Breast epithelium (tissue), 4 donors: ENCODE measurements around the gene MSANTD3. TPM values are rescaled to one million over a fixed set of nuclear protein-coding genes. Genes with fewer than 3 reads are reported as not detected.

Experiments
- DNase-seq, 2 donors: peaks; one replicate each; pipeline ENCODE4 v3.0.0-alpha.2; 2019; ENCODE audit warnings: low spot score in 2 of 2
- H3K27ac ChIP-seq, 2 donors: fragments of 200-600 bp; sonication (generic) in 1 of 2; one replicate each; pipeline ENCODE4 v1.5.1; 2016 to 2019; ENCODE audit warnings: mild to moderate bottlenecking in 1 of 2
- H3K27me3 ChIP-seq, 2 donors: fragments of 200-600 bp; sonication (generic) in 1 of 2; one replicate each; pipeline versions ENCODE4 v1.5.1 to v1.6.0; 2017 to 2019; ENCODE audit warnings: control low read depth in 1 of 2, mild to moderate bottlenecking in 1 of 2
- H3K36me3 ChIP-seq: fragments of 200-600 bp; one replicate; pipeline ENCODE4 v1.5.1; 2019
- H3K4me1 ChIP-seq, 2 donors: fragments of 200-600 bp; sonication (generic); one replicate each; pipeline ENCODE4 v1.5.1; 2016 to 2019; ENCODE audit warnings: control low read depth in 1 of 2
- H3K4me3 ChIP-seq, 3 donors: fragments of 200-600 bp; sonication (generic); 1 replicate in 2 of 3; 2 replicates in 1 of 3; pipeline ENCODE4 v1.5.1; 2016 to 2019; ENCODE audit warnings: mild to moderate bottlenecking in 3 of 3, moderate library complexity in 2 of 3
- H3K9me3 ChIP-seq, 2 donors: fragments of 200-600 bp; sonication (generic) in 1 of 2; one replicate each; pipeline ENCODE4 v1.5.1; 2016 to 2019; ENCODE audit warnings: control low read depth in 1 of 2
- POLR2A ChIP-seq: fragments of 450-650 bp; IDR thresholded peaks from one replicate; pipeline ENCODE4 v1.6.1; 2016; ENCODE audit warnings: antibody characterized with exemption, mild to moderate bottlenecking, moderate library complexity
- POLR2AphosphoS5 ChIP-seq, 3 donors: sonication (generic); formaldehyde crosslinking; IDR thresholded peaks; one replicate each; pipeline ENCODE4 v1.6.1; 2017; ENCODE audit warnings: antibody characterized with exemption in 3 of 3
- intact Hi-C: fragments of 100-400 bp; cut with DNase I; formaldehyde crosslinking; loops from one replicate; pipeline ENCODE4 v1.15.1; 2023; ENCODE audit warnings: low total_unique reads
- total RNA-seq, 3 donors: library from RNA; depleted of rRNA; stranded (reverse); fragments of >200 nt; gene quantifications; one replicate each; pipeline ENCODE4 v1.1.0, GENCODE V29; 2016
- TF ChIP-seq, protein P1 (sequence below), 3 donors: fragments of 450-650 bp; IDR thresholded peaks; one replicate each; pipeline ENCODE4 v1.5.1; 2016 to 2017; ENCODE audit warnings: antibody characterized with exemption in 3 of 3, mild to moderate bottlenecking in 3 of 3, moderate library complexity in 3 of 3

MSANTD3 gene
- total RNA-seq, 3 donors from 2014 or later, result 13.0 to 23.9 (median 18.0) TPM

DNA sequence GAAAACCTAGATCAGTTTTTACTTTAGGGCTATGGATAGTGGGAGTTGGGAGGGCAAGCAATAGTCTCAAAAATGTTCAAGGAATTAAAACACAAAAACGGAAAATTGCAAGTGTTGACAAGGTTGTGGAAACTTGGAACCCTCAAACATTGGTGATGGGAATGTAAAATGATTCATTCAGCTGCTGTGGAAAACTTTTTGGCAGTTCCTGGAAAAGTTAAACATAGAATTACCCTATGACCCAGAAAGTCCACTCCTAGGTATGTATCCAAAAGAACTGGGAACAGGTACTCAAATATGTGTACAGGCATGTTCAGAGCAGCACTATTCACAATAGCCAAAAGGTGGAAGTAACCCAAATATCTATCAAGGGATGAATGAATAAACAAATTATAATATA is 1.2 kb upstream of the MSANTD3 start:
- TF ChIP-seq, protein P1, sequence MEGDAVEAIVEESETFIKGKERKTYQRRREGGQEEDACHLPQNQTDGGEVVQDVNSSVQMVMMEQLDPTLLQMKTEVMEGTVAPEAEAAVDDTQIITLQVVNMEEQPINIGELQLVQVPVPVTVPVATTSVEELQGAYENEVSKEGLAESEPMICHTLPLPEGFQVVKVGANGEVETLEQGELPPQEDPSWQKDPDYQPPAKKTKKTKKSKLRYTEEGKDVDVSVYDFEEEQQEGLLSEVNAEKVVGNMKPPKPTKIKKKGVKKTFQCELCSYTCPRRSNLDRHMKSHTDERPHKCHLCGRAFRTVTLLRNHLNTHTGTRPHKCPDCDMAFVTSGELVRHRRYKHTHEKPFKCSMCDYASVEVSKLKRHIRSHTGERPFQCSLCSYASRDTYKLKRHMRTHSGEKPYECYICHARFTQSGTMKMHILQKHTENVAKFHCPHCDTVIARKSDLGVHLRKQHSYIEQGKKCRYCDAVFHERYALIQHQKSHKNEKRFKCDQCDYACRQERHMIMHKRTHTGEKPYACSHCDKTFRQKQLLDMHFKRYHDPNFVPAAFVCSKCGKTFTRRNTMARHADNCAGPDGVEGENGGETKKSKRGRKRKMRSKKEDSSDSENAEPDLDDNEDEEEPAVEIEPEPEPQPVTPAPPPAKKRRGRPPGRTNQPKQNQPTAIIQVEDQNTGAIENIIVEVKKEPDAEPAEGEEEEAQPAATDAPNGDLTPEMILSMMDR (IDR thresholded peaks at IDR 0.05), result no peak
- TF ChIP-seq POLR2A, result no peak
- no peak for TF ChIP-seq POLR2AphosphoS5 (IDR thresholded peaks at IDR 0.05)
- H3K9me3 ChIP-seq, result no peaks in the 10 kb centered on the region
- H3K36me3 ChIP-seq, result no peaks in the 10 kb centered on the region
- no peak for DNase-seq
- H3K4me3 ChIP-seq, result no peak overlapping the region
- no peaks in the 10 kb centered on the region for H3K27me3 ChIP-seq
- peak overlapping the region; percentile 85 to 96 for H3K27ac ChIP-seq
- intact Hi-C loops, result no loop called here
- no peaks in the 10 kb centered on the region for H3K4me1 ChIP-seq

DNA sequence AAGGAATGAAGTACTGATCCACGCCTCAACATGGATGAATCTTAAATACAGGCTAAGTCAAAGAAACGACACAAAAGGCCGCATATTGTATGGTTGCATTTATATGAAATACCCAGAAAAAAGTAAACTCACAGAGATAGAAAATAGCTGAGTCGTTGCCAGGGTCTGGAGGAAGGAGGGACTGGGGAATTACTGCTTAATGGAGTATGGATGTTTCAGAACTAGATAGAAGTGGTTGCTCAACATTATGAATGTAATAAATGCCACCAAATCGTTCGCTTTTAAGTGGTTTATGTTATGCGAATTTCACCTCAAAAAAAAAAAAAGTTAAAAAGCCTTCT is 784 bp upstream of the MSANTD3 start:
- TF ChIP-seq, protein P1 (IDR thresholded peaks at IDR 0.05), result no peak
- no peak for TF ChIP-seq POLR2A
- TF ChIP-seq POLR2AphosphoS5 (IDR thresholded peaks at IDR 0.05), result no peak
- no peak for DNase-seq
- intact Hi-C loops, result no loop called here
- Histone ChIP-seq H3K36me3 (no peaks in the 10 kb centered on the region), H3K9me3 (no peaks in the 10 kb centered on the region), H3K27me3 (no peaks in the 10 kb centered on the region), H3K27ac (peak overlapping the region; percentile 85 to 96), H3K4me3 (peak overlapping the region; percentile 57 to 97 (median 76)), H3K4me1 (no peaks in the 10 kb centered on the region)

DNA sequence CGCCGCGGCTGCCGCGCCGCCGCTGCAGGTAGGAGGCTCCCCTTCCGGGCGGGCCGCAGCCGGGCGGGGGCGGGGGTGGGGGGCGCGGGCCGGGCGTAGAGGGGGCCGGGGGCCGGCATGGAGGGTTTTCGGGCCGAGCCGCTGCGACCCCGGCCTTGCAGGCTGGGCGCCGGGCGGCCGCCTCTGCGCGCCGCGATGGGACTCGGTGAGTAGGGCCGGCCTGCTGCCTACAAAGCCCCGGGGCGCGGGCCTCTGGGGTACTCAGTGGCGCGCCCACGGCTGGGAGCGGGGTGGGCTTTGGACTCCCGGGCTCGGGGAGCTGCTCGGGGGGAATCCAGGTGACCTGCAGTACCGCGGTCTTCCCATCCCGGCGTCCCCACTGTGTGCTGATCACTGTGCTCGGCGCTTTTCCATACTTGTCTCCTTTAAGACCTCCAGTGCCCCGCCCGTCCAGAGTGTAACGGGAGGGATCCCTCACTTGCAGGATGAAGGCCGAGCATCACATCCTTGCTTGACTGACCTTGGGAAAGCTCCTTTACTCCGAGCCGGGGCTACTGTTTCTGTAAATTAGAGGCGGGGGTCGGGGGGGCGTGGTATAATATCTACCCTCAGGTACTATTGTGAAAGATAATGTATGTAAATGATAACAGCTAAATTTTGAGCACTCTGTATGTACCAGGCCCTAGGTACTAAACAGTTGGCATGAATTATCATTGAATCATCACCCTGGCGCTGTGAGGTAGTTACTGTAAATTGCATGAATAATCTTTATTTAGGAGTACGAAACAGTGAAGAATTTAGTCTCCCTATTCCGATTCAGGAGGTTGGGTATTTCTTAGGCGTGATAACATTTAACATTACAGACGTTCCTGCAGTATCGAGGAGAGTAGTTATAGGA is 672 bp downstream of the MSANTD3 start:
- H3K27ac ChIP-seq, result peak overlapping the region; percentile 73 to 96
- TF ChIP-seq, protein P1 (IDR thresholded peaks at IDR 0.05), result no peak
- TF ChIP-seq POLR2AphosphoS5 (IDR thresholded peaks at IDR 0.05), result no peak
- TF ChIP-seq POLR2A, result no peak
- H3K9me3 ChIP-seq, result no peaks in the 10 kb centered on the region
- peak in 1 of 2 donors; percentile 53 for DNase-seq
- no peaks in the 10 kb centered on the region for H3K4me1 ChIP-seq
- H3K27me3 ChIP-seq, result no peaks in the 10 kb centered on the region
- intact Hi-C loops, result no loop called here
- H3K4me3 ChIP-seq, result peak overlapping the region; percentile 76 to 97 (median 86)
- H3K36me3 ChIP-seq, result no peaks in the 10 kb centered on the region

DNA sequence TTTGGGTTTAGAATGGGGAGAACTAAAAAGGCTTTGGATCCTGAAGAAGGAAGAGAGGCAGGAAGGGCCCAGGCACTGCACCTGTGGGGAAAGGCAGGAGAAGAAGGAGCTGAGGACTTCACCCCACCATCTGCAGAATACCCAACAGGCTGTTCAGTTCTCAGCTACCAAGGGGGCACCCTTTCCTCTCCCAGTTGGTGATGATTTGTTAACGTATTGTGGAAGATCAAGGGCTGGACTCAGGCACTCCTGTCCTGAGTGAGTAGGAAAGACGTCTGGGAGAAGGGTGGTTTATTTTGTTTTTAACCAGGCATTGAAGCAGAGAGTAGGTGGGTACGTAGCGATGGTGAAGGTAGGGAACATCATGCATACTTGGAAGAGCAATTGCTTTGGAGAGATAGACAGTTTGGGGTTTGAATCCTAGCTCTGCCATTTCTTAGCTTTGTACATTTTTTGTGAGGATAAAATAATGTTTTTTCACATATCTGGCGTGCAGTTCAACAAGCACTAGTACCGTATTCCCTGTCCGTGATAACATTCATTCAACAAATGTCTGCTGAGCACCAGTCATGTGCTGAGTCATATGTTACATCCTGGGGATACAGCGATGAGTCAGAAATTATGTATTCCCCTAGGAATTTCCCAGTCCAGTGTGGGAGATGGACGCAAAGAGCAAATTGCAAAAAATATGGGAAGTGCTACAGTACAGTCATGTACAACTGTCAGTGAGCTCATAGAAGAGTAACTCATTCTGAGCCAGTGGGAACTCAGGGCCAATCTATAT is 2.1 kb downstream of the MSANTD3 start:
- intact Hi-C loops, result no loop called here
- no peaks in the 10 kb centered on the region for H3K4me1 ChIP-seq
- no peaks in the 10 kb centered on the region for H3K36me3 ChIP-seq
- H3K9me3 ChIP-seq, result no peaks in the 10 kb centered on the region
- H3K4me3 ChIP-seq, result peak overlapping the region in 1 of 3 donors; percentile 20
- peak overlapping the region; percentile 73 to 96 for H3K27ac ChIP-seq
- DNase-seq, result no peak
- TF ChIP-seq, protein P1 (IDR thresholded peaks at IDR 0.05), result no peak
- TF ChIP-seq POLR2A, result no peak
- TF ChIP-seq POLR2AphosphoS5 (IDR thresholded peaks at IDR 0.05), result peak in 1 of 3 donors; percentile 22
- no peaks in the 10 kb centered on the region for H3K27me3 ChIP-seq
